Measurements from ENCODE around the gene RAB1B.

Gene RAB1B

GRCh38 chr11:66312549-66313320 is 44.3 kb downstream of the RAB1B start:
- H3K27ac ChIP-seq, result peak overlapping the region; percentile 69
- TF ChIP-seq CTCF (conservative IDR thresholded peaks at IDR 0.05), result no peak

- 0 out of 2 replicates have a peak, but pooled peaks have one; percentile 10 for TF ChIP-seq CTCF (conservative IDR thresholded peaks at IDR 0.05)
- peak overlapping the region; percentile 69 for H3K27ac ChIP-seq
Measured at GRCh38 chr11:66313321-66314185, 45.1 kb downstream of the RAB1B start.

GRCh38 chr11:66314186-66314501 is 45.7 kb downstream of the RAB1B start:
- TF ChIP-seq CTCF (conservative IDR thresholded peaks at IDR 0.05), result no peak
- no peak overlapping the region for H3K27ac ChIP-seq

GRCh38 chr11:66314561-66315497 is 46.4 kb downstream of the RAB1B start:
- no peak for TF ChIP-seq CTCF (conservative IDR thresholded peaks at IDR 0.05)
- no peak overlapping the region for H3K27ac ChIP-seq

GRCh38 chr11:66315498-66315885 is 47.1 kb downstream of the RAB1B start:
- TF ChIP-seq CTCF (conservative IDR thresholded peaks at IDR 0.05), result no peak
- no peak overlapping the region for H3K27ac ChIP-seq

GRCh38 chr11:66315921-66316811 is 47.7 kb downstream of the RAB1B start:
- TF ChIP-seq CTCF (conservative IDR thresholded peaks at IDR 0.05), result no peak
- no peak overlapping the region for H3K27ac ChIP-seq
